GM12874 (cell line): Measurements from ENCODE around the gene GNAT3.

Experiments used
- TF ChIP-seq, protein P1 (sequence below): IDR thresholded peaks from 2 replicates; pipeline ENCODE4 v1.5.1; 2011; ENCODE audit warnings: low read depth, mild to moderate bottlenecking, control low read depth, low read length, moderate library complexity; ENCODE audit not compliant: insufficient read depth

The GNAT3 gene

GRCh38 chr7:80475383-80475782, 36.5 kb downstream of the GNAT3 start:
- TF ChIP-seq, protein P1, sequence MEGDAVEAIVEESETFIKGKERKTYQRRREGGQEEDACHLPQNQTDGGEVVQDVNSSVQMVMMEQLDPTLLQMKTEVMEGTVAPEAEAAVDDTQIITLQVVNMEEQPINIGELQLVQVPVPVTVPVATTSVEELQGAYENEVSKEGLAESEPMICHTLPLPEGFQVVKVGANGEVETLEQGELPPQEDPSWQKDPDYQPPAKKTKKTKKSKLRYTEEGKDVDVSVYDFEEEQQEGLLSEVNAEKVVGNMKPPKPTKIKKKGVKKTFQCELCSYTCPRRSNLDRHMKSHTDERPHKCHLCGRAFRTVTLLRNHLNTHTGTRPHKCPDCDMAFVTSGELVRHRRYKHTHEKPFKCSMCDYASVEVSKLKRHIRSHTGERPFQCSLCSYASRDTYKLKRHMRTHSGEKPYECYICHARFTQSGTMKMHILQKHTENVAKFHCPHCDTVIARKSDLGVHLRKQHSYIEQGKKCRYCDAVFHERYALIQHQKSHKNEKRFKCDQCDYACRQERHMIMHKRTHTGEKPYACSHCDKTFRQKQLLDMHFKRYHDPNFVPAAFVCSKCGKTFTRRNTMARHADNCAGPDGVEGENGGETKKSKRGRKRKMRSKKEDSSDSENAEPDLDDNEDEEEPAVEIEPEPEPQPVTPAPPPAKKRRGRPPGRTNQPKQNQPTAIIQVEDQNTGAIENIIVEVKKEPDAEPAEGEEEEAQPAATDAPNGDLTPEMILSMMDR = no peak

GRCh38 chr7:80473751-80474150, 38.1 kb downstream of the GNAT3 start:
- TF ChIP-seq, protein P1 = no peak

DNA sequence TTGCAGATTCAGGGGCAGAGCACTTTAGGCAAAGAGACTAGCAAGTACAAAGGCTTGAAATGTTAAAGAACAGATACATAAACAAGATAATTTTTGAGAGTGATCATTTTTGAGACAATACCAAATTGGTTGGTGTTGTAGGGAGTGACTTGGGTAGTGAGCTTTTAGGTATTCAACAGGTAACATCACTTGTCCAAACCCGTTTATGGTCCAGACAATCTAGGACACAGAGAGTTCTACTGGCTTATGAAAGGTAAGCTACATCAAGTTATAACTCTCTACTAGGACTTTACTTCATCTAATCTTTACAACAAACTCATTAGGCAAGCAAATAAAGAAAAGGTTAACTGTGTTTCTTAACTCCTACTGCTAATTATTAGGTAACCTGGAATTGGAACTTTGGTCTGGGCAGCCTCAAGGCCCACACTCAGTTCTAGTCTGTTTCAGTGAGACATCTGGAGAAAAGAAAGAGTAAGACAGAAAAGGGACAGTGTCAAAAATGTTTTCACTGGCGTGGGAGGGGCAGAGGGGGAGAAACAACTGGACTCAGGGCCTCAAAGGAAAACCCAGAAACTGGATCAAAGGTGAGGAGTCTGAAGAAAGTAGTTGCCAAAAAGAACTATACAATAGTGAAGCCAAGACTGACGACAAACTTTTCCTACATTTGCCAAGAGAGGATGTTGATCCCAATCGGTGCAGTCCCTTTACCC, 39.2 kb downstream of the GNAT3 start:
- TF ChIP-seq, protein P1 = no peak

DNA sequence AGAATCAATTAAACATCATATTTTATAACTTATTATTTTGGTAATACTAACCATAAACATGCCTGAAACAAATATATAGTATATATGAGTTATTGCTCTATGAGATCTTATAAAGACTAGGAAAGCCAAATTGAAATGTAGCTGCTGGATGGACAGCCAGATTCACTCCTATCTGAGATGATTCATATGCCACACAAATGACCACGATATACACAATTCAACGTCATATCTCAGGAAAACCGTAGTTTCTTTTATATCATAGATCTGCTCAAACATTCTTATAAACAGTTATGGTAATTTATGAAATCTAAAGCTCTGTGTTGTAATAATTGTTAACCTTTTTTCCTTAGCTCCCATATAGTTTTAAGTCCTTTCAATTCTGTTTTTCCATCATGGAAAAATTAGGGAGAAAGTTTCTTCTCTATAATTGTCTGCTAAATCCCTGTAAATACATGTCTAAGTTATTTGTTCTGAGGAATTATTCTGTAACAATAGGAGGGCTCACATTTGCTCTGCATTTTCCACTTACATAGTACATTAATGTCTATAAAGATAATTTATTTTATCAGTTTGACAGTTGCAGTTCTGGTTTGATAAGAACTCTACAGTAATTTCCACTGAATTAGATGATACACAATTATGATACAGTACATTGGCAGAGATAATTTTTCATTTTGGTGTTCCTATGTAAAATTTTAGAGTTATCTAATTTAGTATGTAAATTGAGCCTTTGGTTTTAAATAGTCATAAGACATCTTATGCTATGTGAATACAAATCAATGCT, 42.7 kb downstream of the GNAT3 start:
- TF ChIP-seq, protein P1 = no peak

GRCh38 chr7:80467069-80467468, 44.8 kb downstream of the GNAT3 start:
- TF ChIP-seq, protein P1 = no peak

DNA sequence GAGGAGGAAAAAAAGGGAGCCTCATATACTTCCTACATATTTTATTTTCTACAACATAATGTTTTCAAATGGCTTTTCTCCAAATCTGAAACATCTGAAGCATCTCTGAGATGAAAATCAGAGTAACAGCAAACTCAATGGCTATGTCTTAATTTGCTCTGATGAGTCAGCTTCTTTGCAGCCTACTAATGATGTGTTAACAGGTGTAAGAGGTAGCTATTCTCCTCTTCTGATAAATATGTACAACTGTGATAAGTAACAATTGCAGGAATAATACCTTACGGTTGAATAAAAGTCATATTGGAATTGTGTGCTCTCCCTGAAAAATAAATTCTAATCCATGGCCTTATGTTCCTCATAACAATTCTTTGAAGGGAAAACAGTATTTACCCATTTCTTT, 45.2 kb downstream of the GNAT3 start:
- TF ChIP-seq, protein P1 = no peak

GRCh38 chr7:80464211-80464610, 47.7 kb downstream of the GNAT3 start:
- TF ChIP-seq, protein P1 = no peak
